A673 (cell line): ENCODE measurements around the gene REG4. TPM values are rescaled to one million over a fixed set of nuclear protein-coding genes. Genes with fewer than 3 reads are reported as not detected.
"Not testable (repeated sequence)": the region's sequence is repeated elsewhere in the genome, so short reads cannot be mapped to it uniquely, and the experiment has no call there.

Source experiments
- BruUV-seq: library from RNA; stranded (reverse); fragments of 400-500 nt; replicated peaks from 2 replicates; lab custom pipeline; 2021; lab: Mats Ljungman, UMichigan
- CTCF ChIA-PET: fragments of 300-600 bp; sonication (Branson Sonifier 250); formaldehyde crosslinking; loops from one replicate; lab custom pipeline; 2022; ENCODE audit warnings: antibody characterized with exemption; lab: Charles Lee
- POLR2A ChIA-PET: fragments of 300-600 bp; sonication (Branson Sonifier 250); formaldehyde crosslinking; loops from one replicate; lab custom pipeline; 2022; ENCODE audit warnings: antibody characterized with exemption; ENCODE audit not compliant: low non-redundant PET; lab: Charles Lee
- DNase-seq: peaks from one replicate; pipeline ENCODE4 v3.0.0-alpha.2; 2015; ENCODE audit warnings: low spot score
- H3K27ac ChIP-seq: fragments of 200-600 bp; sonication (generic); 2 replicates; pipeline ENCODE4 v1.5.1; 2016; ENCODE audit warnings: mixed run types, low read depth, mild to moderate bottlenecking, mixed read lengths, antibody characterized with exemption, low read length; ENCODE audit not compliant: poor library complexity, severe bottlenecking
- H3K27me3 ChIP-seq: fragments of 200-600 bp; sonication (generic); replicated peaks from 2 replicates; pipeline ENCODE4 v1.6.1; 2017; ENCODE audit warnings: mixed run types, low read depth, mild to moderate bottlenecking, mixed read lengths, antibody characterized with exemption, low read length; ENCODE audit not compliant: insufficient read depth, poor library complexity
- H3K36me3 ChIP-seq: fragments of 200-600 bp; sonication (generic); 2 replicates; pipeline ENCODE4 v1.6.1; 2016; ENCODE audit warnings: mixed run types, mild to moderate bottlenecking, mixed read lengths, antibody characterized with exemption, low read length; ENCODE audit not compliant: insufficient read depth, poor library complexity, severe bottlenecking
- H3K4me1 ChIP-seq: fragments of 200-600 bp; sonication (generic); 2 replicates; pipeline ENCODE4 v1.6.1; 2017; ENCODE audit warnings: mixed run types, mild to moderate bottlenecking, mixed read lengths, antibody characterized with exemption, low read length; ENCODE audit not compliant: insufficient read depth, poor library complexity, severe bottlenecking
- H3K4me3 ChIP-seq: fragments of 200-600 bp; sonication (generic); 2 replicates; pipeline ENCODE4 v1.5.1; 2016; ENCODE audit warnings: low read depth, mixed run types, mild to moderate bottlenecking, mixed read lengths, low read length; ENCODE audit not compliant: poor library complexity, severe bottlenecking
- H3K9me3 ChIP-seq: fragments of 200-600 bp; sonication (generic); 2 replicates; pipeline ENCODE4 v1.6.1; 2016; ENCODE audit warnings: mixed run types, low read depth, mild to moderate bottlenecking, mixed read lengths, antibody characterized with exemption, low read length; ENCODE audit not compliant: poor library complexity, severe bottlenecking
- EZH2 ChIP-seq: fragments of 200-600 bp; sonication (generic); IDR thresholded peaks from 2 replicates; pipeline ENCODE4 v1.6.1; 2017; ENCODE audit warnings: borderline replicate concordance, low read depth, mild to moderate bottlenecking, mixed read lengths, antibody characterized with exemption, low read length; ENCODE audit not compliant: poor library complexity, severe bottlenecking
- intact Hi-C: fragments of 100-400 bp; cut with micrococcal nuclease; formaldehyde crosslinking; loops from one replicate; pipeline ENCODE4 v1.10.0; 2022; ENCODE audit not compliant: unreplicated experiment
- total RNA-seq: library from RNA; stranded (reverse); gene quantifications from 2 replicates; pipeline ENCODE4 v1.2.3, GENCODE V29; 2021
- TF ChIP-seq, protein P1 (sequence below): fragments of 300-800, 200-600 bp; sonication (generic); conservative IDR thresholded peaks from 2 replicates; pipeline ENCODE4 v1.5.1; 2017; ENCODE audit warnings: low read depth, mild to moderate bottlenecking, antibody characterized with exemption, low read length, moderate library complexity, mixed read lengths

The REG4 gene
- total RNA-seq, 1 experiment from 2014 or later: not detected

DNA sequence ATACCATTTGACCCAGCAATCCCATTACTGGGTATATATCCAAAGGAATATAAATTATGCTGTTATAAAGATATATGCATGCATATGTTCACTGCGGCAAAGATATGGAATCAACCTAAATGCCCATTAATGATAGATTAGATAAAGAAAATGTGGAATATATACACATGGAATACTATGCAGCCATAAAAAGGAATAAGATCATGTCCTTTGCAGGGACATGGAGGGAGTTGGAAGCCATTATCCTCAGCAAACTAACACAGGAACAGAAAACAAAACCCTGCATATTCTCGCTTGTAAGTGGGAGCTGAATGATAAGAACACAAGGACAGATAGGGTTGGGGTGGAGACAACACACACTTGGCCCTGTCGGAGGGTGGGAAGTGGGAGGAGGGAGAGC, 19.8 kb upstream of the REG4 start:
- Histone ChIP-seq H3K4me1 (no peaks in the 10 kb centered on the region), H3K36me3 (no peaks in the 10 kb centered on the region), H3K9me3 (no peaks in the 10 kb centered on the region), H3K4me3 (no peak overlapping the region), H3K27ac (no peak overlapping the region), H3K27me3 (no peaks in the 10 kb centered on the region)
- CTCF ChIA-PET: no interaction called here
- no peak for DNase-seq
- no peak for TF ChIP-seq EZH2
- TF ChIP-seq, protein P1, sequence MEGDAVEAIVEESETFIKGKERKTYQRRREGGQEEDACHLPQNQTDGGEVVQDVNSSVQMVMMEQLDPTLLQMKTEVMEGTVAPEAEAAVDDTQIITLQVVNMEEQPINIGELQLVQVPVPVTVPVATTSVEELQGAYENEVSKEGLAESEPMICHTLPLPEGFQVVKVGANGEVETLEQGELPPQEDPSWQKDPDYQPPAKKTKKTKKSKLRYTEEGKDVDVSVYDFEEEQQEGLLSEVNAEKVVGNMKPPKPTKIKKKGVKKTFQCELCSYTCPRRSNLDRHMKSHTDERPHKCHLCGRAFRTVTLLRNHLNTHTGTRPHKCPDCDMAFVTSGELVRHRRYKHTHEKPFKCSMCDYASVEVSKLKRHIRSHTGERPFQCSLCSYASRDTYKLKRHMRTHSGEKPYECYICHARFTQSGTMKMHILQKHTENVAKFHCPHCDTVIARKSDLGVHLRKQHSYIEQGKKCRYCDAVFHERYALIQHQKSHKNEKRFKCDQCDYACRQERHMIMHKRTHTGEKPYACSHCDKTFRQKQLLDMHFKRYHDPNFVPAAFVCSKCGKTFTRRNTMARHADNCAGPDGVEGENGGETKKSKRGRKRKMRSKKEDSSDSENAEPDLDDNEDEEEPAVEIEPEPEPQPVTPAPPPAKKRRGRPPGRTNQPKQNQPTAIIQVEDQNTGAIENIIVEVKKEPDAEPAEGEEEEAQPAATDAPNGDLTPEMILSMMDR: no peak
- BruUV-seq: no TSS peak
- intact Hi-C loops: no loop called here
- POLR2A ChIA-PET: no interaction called here

DNA sequence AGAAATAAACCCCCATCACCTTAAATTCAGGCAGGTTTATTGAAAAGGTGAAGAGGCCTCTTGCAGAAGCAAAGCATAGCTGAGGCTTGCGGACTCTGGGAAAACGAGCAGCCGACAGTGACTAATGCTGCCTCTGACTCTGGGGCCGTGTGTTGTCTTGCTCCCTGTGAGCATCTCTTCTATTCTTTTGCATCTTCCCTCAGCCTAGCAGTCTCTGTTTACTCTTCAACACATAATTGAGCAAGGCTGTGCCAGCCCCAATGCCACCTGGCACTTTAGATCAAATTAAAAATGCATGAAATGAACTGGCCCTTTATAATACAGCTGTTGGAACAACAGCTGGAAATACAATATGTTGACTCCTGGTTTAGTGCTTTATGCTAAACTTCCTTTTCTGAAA, 18.4 kb upstream of the REG4 start:
- no peaks in the 10 kb centered on the region for H3K9me3 ChIP-seq
- no peak for DNase-seq
- intact Hi-C loops: no loop called here
- H3K27me3 ChIP-seq: no peaks in the 10 kb centered on the region
- no peak overlapping the region for H3K27ac ChIP-seq
- no peak overlapping the region for H3K4me3 ChIP-seq
- TF ChIP-seq EZH2: no peak
- TF ChIP-seq, protein P1: no peak
- no peaks in the 10 kb centered on the region for H3K36me3 ChIP-seq
- H3K4me1 ChIP-seq: no peaks in the 10 kb centered on the region
- ChIA-PET POLR2A (no interaction called here), CTCF (interaction anchor here (1.3 kb wide), 1 partner anchor 21 kb away, joined by 4 read pairs; no protein-coding TSS in a partner anchor)
- BruUV-seq: no TSS peak

DNA sequence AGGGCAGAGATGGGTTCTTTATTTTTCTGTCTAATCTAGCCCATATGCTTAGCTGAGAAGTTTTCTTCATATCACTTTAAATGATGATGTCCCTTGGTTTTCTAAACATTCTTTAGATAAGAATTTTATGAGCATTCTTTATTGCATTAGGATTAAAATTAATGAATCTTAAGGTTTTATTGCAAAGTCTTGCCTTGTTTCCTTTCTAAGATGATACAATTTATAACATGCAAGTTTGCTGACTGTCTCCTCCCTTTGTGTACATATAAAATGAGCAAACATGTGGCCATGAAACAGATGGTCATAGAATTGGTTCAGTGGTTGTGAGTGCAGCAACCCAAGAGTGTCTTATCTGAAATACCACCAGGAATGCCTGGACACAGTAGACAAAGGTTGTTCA, 17.7 kb upstream of the REG4 start:
- intact Hi-C loops, H3K4me3 ChIP-seq, H3K36me3 ChIP-seq, H3K9me3 ChIP-seq, H3K27me3 ChIP-seq, H3K27ac ChIP-seq, H3K4me1 ChIP-seq, POLR2A ChIA-PET, BruUV-seq, DNase-seq: not testable (repeated sequence)
- CTCF ChIA-PET: interaction anchor here (1.3 kb wide), 1 partner anchor 20 kb away, joined by 4 read pairs; no protein-coding TSS in a partner anchor

DNA sequence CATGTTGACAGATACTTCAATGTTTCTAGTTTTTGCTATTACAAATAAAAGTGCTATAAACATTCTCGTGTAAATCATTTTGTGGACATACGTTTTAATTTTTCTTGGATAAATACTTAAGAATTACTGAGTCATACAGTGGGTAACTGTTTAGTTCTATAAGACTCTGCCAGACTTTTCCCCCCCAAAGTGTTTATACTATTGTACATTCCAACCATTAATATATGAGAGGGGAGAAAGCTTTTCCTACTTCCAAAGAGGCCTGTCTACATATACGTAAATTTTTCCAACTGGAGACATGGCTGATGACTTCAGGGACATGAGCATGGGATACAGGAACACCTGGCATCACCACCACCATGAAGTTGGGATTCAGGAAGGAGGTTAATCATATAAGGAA, 17.0 kb upstream of the REG4 start:
- Histone ChIP-seq H3K36me3 (no peaks in the 10 kb centered on the region), H3K9me3 (no peaks in the 10 kb centered on the region)
- CTCF ChIA-PET: no interaction called here

More for the DNA sequence above, 17.0 kb upstream of the REG4 start:
- BruUV-seq: no TSS peak
- POLR2A ChIA-PET: no interaction called here
- DNase-seq: no peak
- H3K4me3 ChIP-seq: no peak overlapping the region
- no peaks in the 10 kb centered on the region for H3K27me3 ChIP-seq
- no peaks in the 10 kb centered on the region for H3K4me1 ChIP-seq
- intact Hi-C loops: no loop called here
- no peak overlapping the region for H3K27ac ChIP-seq
- no peak for TF ChIP-seq EZH2
- TF ChIP-seq, protein P1: no peak
